Measurements from ENCODE around the gene DDX23.

DNA sequence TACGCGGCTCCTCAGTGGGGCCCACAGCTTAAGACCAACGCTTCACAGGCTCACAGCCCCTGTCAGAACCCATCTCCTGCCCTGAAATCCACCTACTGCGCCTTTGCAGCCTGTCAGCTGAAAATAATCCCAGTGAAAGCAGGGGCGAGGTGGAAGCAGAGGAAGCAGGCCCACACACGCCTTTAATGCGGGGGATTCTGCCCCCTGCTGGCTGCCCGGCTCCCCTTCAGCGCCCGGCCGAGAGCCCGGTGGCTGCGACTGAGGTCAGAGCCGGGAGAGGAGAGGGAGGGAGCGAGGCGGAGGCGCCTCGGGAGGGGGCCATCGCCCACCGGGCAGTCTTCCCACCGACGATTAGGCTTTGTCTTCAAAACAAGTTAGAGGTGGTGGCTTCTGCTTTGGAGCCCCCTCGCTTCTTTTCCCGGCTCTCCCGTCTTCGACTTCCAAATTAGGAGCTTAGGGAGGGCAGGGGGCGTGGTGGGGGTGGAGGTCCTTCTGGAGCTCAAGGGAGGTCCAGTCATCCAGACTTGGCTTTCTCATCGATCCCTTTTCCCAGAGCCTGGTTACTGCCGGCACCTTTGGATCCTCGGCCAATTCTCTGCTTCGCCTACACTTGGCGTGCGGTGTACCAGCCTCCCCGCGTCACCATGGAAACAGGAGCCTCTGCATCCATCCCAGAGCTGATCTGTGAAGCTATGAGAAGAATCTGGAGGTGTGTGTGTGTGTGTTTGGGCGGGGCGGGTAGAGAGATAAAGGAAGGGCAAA is 38.9 kb upstream of the DDX23 start:
- TF ChIP-seq, protein P1, sequence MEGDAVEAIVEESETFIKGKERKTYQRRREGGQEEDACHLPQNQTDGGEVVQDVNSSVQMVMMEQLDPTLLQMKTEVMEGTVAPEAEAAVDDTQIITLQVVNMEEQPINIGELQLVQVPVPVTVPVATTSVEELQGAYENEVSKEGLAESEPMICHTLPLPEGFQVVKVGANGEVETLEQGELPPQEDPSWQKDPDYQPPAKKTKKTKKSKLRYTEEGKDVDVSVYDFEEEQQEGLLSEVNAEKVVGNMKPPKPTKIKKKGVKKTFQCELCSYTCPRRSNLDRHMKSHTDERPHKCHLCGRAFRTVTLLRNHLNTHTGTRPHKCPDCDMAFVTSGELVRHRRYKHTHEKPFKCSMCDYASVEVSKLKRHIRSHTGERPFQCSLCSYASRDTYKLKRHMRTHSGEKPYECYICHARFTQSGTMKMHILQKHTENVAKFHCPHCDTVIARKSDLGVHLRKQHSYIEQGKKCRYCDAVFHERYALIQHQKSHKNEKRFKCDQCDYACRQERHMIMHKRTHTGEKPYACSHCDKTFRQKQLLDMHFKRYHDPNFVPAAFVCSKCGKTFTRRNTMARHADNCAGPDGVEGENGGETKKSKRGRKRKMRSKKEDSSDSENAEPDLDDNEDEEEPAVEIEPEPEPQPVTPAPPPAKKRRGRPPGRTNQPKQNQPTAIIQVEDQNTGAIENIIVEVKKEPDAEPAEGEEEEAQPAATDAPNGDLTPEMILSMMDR (IDR thresholded peaks at IDR 0.05): peak; percentile 82 to 95 (median 94)
- TF ChIP-seq POLR2AphosphoS5 (IDR thresholded peaks at IDR 0.05): no peak
- TF ChIP-seq POLR2A (IDR thresholded peaks at IDR 0.05): no peak

Data from upper lobe of left lung (tissue), 4 donors.